NCI-H1694 (cell line): Measurements from ENCODE around the gene USP7.
"Not testable (repeated sequence)": the region's sequence is repeated elsewhere in the genome, so short reads cannot be mapped to it uniquely, and the experiment has no call there.

Source experiments
- DNase-seq: peaks from one replicate; lab custom pipeline; 2025; lab: John Stamatoyannopoulos, UW

The USP7 gene

DNA sequence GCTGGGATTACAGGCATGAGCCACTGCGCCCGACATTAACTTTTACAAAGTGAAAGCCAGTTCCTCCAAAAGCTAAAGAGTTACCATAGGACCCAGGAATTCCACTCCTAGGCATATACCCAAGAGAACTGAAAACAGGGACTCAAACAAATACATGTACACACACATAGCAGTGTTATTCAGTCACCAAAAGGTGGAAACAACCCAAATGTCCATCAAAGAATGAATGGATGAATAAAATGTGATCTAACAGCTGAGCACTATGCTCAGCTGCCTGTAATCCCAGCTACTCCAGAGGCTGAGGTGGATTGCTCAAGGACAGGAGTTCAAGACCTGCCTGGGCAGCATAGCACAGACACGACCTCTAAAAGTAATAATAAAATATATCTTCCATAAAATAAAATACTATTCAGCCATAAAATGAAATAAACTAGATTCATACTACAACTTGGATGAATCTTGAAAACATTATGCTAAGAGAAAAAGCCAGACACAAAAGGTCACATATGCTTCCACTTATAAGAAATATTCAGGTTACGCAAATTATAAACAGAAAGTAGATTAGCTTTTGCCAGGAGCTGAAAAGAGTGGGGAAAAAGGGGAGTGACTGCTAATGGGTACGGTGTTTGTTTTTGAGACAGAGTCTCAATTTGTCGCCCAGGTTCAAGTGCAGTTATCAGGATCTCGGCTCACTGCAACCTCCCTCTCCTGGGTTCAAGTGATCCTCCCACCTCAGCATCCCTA is 9.3 kb upstream of the USP7 start:
- no peak for DNase-seq

DNA sequence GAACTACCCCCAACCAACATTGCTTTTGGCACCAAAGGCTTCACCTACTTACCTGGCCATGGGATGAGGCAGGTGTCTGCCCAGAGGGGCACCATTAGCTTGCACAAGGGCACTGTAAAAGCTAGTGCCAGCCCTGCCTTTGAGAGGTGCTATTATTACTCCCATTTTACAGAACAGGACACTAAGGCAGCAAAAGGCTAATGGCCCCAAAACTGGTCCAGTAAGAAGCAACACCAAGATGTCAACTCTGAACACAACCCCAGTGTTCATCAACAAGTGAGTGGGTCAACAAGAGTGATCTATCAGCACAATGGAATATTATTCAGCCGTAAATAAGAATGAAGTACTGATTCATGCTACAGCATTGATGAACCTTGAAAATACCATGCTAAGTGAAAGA is 7.7 kb upstream of the USP7 start:
- no peak for DNase-seq

DNA sequence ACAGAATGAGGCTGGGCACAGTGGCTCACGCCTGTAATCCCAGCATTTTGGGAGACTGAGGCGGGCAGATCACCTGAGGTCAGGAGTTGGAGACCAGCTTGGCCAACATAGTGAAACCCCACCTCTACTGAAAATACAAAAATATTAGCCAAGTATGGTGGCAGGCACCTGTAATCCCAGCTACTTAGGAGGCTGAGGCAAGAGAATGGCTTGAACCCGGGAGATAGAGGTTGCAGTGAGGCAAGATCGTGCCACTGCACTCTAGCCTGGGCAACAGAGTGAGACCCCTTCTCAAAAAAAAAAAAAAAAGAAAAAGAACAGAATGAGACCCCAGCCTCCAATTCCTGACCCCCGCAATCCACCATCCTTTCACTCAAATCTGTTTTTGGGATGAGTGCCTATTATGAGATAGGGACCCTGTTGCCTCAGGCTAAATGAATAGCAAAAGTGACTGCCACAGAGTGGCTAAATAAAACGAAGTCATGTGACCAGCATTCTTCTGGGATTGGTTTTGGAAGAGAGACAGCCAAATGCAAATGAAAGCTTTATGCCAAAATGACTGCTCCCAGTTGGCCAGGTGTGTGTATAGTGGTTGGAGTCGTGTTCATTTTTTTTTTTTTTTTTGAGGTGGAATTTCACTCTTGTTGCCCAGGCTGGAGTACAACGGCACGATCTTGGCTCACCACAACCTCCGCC is 5.6 kb upstream of the USP7 start:
- DNase-seq, result not testable (repeated sequence)

DNA sequence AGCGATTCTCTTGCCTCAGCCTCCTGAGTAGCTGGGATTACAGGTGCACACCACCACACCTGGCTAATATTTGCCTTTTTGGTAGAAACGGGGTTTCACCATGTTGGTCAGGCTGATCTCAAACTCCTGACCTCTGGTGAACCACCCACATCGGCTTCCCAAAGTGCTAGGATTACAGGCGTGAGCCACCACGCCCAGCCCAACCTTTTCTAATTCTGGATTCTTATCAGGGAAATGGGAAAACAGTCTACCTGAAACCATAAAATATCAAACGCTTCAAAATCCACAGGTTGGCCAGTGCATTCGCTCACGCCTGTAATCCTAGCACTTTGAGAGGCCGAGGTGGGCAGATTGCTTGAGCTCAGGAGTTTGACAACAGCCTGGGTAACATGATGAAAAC is 4.3 kb upstream of the USP7 start:
- DNase-seq, result not testable (repeated sequence)

DNA sequence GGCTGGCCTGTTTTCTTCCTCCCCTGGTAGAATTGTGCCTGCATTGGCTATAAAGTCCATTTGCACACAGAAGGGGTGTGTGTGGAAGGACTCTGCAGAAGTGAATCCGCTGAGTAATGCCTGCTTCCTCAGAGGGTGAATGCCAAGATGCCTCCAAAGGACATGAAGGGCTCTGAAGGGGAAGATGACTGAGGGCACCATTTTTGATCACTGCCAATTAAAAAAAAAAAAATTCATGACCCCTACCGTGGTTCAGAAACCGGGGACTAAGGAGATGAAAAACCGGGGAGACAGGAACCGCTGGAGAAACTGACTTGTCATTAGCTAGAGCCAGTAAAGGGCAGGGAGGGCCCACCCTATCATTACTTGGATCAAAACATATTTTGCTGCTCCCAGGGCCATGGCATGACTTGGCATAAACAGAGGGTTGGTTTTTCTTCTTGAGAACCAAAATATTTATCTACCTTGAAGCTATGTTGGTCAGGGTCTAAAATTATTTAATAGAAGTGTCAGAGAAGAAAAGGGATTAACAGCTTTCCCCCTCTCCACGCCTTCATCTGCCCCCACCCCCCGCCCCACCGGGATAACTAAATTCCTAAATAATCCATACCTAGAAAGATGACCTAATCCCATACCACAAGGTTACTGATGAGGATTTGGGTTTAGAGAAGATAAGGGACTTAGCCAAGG is 3.6 kb upstream of the USP7 start:
- DNase-seq, result no peak

DNA sequence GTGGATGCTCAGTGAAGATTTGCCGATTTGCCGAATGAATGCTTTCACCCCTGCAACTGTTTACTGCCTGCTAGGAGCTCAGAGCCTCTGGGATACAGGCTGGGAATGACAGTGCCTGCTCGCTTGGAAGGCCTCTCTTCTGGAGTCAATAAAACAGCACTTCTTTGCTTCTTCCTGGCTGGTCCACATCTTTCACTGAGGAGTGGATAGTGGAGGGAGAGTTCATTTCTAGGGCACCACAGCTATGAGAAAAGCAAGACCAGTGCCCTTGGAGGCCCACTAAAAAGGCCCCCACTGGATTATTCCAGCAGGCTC is 3.1 kb upstream of the USP7 start:
- DNase-seq, result no peak

DNA sequence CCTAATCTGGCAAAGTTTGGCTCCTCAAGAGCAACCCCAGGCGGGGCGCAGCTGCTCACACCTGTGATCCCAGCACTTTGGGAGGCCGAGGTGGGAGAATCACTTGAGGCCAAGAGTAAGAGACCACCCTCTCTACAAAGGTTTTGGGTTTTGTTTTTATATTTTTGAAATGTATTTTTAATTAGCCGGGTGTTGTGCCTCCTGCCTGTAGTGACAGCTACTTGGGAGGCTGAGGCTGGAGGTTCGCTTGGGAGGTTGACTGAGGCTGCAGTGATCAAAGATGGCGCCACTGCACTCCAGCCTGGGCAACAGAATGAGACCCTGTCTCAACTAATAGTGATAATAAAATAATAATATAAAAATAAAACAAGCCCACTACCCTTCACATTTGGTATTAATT is 756 bp upstream of the USP7 start:
- DNase-seq, result no peak

DNA sequence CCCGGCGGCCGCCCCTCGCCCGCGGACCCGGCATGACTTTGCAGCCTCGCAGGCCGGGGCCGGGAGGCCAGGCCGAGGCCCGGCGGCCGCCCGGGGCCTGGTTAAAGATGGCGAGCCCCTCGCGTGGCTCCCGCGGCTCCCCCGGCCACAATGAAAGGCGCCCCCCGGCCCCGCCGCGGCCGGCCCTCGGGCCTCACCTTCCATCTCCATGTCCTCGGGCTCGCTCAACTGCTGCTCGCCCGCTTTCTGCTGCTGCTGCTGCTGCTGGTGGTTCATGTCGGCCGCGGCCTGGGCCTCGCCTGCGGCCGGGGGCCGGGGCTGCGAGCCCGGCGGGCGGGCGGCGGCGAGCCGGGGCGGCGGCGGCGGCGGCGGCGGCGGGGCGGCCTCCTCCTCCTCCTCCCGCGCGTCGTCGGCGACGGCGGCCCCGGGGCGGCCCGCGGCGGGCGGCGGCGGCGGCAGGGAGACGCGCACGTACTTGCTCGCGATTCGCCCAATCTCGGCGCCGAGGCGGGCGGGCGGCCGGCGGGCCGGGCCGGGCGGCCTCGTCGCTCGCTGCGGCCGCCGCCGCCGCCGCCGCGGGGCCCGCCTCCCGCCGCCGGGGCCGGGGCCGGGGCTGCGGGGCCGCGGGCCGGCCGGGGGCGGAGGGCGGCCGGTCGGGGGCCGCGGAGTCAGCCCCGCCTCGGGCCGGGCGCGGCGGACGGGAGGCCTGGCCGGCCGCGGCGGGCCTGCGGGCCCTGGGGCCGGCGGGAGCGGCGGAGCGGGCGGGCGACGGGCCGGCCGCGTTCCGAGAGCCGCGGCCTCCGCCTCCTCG is 491 bp downstream of the USP7 start:
- no peak for DNase-seq

DNA sequence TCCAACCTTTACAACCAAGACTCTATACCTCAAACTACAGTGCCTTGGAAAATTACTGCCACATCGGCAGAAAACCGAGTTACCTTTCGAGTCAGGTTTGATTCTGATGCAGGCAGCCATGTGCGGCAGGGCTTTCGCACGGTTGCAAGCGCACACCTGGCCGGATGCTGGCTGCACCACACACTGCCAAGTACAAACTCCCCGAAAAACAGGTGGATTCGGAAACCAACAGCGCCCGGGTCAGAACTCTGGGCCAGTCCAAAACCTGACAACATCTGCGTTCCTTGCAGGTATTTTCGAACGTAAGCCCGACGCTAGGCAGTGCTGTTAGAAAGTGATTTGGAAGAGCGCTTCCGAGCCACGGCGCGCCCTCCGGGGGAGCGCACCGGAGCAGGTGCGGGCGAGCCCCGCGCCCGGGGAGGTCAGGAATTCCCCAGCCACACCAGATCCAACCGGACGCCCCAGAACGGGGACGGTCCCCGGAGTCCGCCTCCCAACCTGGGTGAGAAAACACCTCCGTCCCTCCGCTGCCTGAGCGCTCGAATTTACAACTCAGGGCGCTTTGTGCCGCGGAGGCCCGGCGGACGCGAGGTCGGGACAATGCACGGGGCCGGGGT is 1.2 kb downstream of the USP7 start:
- no peak for DNase-seq

DNA sequence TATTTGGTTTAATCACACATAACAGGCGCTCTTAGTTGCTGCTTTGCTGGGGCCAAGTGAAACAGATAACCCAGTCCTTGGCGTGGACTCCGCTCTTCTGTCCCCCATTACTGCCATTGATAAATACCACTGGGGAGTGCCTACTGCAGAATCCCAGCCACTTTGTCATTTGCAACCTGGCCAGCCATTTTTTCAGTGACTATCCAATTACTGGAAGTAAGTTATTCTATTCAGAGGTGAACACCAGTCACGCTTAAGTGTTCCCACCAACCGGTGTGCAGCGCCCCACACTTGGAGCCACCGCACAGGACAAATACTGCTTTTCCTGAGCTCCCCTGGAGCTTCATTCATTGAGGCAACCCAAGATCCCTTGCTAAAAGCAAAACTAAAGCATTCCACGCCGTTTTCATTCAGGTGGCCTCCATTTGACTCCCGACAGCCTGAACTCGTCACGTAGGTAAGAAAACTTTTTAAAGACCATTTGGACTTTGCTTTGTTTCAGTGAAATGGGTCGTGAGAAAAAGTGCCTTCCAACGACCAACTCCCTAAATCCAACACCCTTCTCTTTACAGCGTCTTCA is 1.8 kb downstream of the USP7 start:
- no peak for DNase-seq

DNA sequence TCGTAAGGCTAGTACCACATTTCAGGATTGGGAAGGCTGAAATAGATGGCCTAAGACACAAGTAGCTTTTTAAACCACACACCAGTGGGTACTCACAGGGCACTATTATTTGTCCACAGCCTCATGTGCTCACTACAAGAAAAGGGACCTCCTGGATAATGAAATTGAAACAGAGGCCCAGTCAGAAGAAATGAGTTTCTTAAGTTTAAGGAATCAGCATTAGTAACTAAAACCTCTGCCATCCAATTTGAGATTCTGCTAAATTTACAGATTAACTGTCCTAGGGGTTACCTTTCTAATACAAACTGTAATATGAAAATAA is 3.0 kb downstream of the USP7 start:
- DNase-seq, result no peak

DNA sequence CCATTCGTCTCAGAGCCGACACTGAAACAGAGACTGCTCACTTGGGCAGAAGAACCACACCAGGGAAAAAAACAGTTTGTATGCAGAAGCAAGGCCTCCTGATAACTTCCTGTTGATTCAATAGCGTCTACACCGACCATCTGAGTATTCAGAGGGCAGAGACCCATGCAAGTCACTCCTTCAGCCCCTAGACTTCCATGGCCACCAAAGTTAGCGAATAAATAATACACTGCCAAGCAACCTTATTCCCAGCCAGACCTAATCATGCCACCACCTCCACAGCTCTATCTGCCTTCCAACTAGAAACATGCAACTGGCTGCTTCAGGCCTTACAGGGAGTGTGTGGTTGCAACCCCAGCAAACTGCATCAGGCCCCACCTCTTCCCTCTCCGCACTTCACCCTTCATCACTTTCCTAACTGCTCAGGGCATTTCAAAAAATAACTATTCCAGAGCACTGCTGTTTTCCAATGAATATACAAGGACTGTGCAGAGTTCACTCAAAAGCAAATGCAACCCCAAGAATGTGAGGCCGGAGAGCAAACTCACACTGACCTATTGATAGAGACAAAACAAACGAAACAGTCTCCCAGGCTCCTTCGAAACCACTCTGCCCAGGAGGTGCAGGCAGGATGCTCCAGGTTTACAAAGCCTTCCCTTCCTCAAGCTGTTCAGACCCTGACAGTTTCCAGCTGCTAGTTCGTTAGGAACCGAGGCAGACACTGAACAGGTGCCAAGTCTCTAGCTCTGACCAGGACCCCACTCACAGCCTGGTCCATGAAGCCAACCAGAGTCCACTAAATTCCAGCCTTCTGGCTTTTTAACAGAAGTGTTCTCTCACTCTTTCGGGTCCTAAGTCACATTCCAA is 3.6 kb downstream of the USP7 start:
- no peak for DNase-seq

DNA sequence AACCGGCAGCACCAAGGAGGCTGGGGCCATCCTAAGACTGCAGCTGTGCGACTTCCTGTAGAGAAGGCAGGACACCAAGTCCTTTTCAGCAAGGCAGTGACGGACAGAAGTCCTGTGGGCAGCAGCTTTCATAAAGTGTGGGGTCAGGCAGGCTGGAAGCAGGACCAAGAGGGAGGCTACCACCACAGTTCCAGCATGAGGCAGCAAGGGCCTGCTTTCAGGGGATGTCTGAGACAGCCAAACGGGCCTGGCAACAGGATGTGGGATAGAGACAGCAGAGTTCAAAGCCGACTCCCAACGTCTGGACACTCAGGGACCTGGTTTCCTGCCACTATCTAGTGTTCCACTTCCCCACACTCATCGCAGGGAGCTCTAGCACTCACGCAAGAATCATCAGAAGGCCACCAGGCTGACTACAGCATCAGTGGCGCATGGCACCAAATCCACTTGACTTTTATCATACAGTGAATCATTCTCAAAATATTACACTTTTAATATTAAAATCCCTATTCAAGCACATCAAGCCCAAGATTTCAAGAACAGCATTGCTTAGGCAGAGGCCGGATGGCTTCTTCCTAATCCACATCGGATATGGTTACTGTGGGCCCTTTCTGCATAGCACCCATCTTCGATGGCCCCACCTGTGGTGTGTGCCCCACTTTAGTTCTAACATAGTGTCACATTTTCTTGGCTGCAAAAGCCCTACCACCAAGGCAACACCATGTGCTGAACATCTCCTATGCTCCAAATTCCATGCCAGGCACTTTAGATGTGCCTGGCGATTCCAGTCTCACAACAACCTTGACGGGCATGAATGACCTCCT is 5.2 kb downstream of the USP7 start:
- no peak for DNase-seq

DNA sequence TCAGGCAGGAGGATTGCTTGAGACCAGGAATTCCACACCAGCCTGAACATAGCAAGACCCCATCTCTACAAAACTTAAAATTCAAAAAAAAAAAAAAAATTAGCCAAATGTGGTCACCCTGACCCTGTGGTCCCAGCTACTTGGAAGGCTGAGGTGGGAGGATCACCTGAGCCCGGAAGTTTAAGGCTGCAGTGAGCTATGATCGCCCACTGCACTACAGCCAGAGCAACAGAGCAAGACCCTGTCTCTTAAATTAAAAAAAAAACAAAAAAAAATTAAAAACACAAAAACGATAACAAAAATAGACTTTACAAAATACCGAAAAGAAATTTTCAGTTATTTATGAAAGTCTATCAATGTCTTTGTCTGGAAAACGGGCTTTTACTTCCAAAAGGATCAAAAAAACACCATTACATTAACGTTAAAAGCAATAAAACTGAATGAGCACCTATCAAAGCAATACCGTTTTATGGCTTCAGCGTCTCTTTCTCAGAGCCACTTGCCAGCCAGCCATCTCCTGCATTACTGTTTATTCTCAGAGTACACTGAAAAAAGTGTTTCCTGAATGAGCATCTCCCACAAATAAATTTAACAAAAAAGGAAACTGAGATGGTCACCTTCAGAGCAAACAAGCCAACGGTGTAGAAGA is 6.1 kb downstream of the USP7 start:
- no peak for DNase-seq

DNA sequence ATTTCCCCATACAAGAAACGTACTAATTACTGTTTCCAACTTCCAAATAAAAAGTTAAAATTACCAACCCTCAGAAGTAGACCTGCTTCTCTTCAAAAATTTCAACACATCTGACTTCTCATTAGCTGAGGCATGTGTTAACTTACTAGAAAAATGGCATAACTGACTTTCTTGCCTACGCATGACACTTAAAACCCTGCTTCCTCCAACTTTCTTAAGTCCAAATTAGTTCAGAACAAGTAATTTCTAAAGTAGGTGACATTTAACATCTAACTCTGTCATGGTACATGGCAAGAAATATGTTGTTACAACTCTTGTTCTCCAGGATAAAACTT is 6.7 kb downstream of the USP7 start:
- no peak for DNase-seq

DNA sequence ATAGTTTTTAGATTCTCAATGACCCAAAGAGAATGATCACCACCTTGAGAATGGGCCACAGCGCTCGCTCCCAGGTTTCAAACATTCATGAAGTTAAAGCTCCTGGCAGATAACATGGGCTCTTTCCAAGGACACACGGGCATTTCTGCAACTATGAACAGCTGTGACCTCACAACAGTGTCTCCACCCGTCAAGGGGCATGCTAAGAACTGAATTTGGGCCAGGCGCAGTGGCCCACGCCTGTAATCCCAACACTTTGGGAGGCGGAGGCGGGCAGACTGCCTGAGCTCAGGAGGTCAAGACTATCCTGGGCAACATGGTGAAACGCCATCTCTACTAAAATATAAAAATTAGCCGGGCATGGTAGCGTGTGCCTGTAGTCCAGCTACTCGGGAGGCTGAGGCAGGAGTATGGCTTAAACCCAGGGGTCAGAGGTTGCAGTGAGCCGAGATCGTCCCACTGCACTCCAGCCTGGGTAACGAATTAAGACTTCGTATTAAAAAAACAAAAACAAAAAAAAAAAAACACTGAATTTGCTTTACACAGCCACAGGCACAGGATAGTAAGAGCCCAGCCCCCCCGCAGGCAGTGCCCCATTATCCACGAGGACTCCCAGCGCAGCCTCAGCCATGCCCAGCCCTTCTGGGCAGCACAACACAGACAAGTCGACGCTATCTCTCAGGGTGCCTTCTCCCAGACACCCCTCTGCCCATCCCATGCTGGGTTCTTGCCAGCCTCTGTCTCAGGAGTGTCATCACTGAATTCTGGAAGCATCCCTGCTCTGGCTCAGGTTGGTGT is 7.2 kb downstream of the USP7 start:
- DNase-seq, result no peak

DNA sequence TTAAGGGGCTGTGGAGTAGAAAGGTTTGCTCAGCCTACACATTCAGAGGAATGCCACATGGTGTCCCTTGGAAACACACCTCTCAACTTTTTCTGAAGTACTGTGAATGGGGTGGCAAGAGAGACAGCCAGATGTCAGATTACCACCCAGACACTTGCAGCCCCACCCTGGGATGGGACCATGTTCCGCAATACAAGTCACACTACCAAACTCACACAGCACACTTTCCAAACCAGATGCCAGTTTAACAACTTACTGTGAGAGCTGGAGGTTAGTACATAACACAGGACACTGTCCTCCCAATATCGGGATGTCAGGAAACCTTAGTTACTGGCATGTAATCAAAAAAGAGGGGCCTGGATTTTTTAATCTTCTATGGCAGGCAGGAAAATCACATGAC is 7.9 kb downstream of the USP7 start:
- DNase-seq, result no peak

DNA sequence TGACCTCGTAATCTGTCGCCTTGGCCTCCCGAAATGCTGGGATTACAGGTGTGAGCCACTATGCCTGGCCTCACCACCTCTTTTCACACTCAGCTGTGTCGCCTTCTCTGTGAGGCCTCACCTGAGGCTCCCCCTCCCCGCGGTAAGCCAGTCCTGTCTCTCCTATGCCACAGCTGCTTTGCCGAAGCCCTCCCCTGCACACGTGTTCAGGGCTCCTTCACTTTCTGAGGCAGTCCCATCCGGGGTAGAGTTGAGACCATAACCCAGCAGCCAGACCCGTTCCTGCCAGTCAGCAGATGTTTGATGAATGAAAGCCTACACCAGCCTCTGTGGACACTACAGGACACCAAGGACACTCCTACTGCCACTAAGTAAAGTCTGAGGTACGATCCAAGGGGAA is 10.6 kb downstream of the USP7 start:
- DNase-seq, result no peak

DNA sequence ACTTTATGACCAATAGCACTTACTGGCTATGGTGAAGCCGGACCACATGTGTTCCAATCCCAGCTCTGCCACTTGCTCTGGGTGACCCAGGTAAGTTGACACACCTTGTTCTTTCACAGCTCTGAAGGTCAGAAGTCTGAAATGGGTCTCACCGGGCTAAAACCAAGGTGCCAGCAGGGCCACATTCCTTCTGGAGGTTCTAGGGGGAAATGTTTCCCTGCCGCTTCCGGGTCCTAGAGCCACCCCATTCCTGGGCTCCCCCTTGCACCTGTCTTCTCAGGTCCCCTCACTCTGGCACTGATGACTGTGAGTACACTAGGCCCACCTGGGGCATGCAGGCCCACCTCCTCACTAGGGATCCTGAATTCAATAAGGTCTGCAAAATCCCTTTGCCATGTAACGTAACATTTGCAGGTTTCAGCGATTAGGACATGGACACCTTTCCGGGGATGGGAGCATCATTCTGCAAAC is 11.4 kb downstream of the USP7 start:
- DNase-seq, result no peak
